ENCODE measurements around the gene ANKRD11. TPM values are rescaled to one million over a fixed set of nuclear protein-coding genes. Genes with fewer than 3 reads are reported as not detected.
A peak's percentile ranks its signal among the peaks of the same experiment; 100 is the strongest.
"Not testable (repeated sequence)": the region's sequence is repeated elsewhere in the genome, so short reads cannot be mapped to it uniquely, and the experiment has no call there.

Gene ANKRD11
- total and polyA plus RNA-seq, 8 donors: 90.7 to 123 (median 98.4) TPM

- no peaks in the 10 kb centered on the region for H3K36me3 ChIP-seq
- H3K27me3 ChIP-seq: no peaks in the 10 kb centered on the region
- no peaks in the 10 kb centered on the region for H3K9me3 ChIP-seq
- DNase-seq: no peak
- ATAC-seq: peak; percentile 4
- no peak overlapping the region for H3K4me3 ChIP-seq
- peaks cover 13 to 76% of the 10 kb centered on the region in 2 donors for H3K4me1 ChIP-seq
- TF ChIP-seq, protein P1, sequence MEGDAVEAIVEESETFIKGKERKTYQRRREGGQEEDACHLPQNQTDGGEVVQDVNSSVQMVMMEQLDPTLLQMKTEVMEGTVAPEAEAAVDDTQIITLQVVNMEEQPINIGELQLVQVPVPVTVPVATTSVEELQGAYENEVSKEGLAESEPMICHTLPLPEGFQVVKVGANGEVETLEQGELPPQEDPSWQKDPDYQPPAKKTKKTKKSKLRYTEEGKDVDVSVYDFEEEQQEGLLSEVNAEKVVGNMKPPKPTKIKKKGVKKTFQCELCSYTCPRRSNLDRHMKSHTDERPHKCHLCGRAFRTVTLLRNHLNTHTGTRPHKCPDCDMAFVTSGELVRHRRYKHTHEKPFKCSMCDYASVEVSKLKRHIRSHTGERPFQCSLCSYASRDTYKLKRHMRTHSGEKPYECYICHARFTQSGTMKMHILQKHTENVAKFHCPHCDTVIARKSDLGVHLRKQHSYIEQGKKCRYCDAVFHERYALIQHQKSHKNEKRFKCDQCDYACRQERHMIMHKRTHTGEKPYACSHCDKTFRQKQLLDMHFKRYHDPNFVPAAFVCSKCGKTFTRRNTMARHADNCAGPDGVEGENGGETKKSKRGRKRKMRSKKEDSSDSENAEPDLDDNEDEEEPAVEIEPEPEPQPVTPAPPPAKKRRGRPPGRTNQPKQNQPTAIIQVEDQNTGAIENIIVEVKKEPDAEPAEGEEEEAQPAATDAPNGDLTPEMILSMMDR (IDR thresholded peaks at IDR 0.05): no peak
- peak overlapping the region in 1 of 2 donors; percentile 71 for H3K27ac ChIP-seq
- intact Hi-C loops (cut with DNase I): loop anchor here in 1 of 2 donors (10.0 kb wide), 1 partner anchor 221 kb away; no protein-coding TSS in a partner anchor
These were observed 156.3 kb downstream of the ANKRD11 start for GRCh38 chr16:89334050-89334449.

GRCh38 chr16:89333401-89334001, 156.9 kb downstream of the ANKRD11 start:
- intact Hi-C loops (cut with DNase I): loop anchor here in 1 of 2 donors (10.0 kb wide), 1 partner anchor 221 kb away; no protein-coding TSS in a partner anchor
- peak; percentile 24 to 82 (median 50) for DNase-seq
- H3K36me3 ChIP-seq, H3K9me3 ChIP-seq, H3K27me3 ChIP-seq, H3K4me3 ChIP-seq: not testable (repeated sequence)
- H3K4me1 ChIP-seq: peaks cover 13 to 78% of the 10 kb centered on the region in 2 donors
- peak overlapping the region in 1 of 2 donors; percentile 71 for H3K27ac ChIP-seq
- TF ChIP-seq, protein P1 (IDR thresholded peaks at IDR 0.05): peak; percentile 33 to 49
- ATAC-seq: peak; percentile 93

DNA sequence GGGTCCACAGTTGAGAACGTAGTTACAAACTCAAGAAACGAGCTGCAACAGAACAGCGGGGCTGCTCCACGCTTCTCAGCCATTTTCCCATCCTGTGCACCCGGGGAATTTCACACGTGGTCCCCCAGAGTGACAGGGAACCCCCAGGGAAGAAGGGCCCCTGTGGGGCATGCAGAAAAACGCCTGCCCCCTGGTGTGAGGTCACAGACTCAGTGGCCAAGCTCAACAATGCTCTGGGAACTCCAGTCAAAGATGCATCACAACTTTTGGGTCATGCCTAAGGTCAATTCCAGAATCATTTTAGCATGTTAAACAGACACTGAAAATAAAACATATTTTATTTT, 157.5 kb downstream of the ANKRD11 start:
- ATAC-seq (no peak), DNase-seq (no peak)
- intact Hi-C loops (cut with DNase I): loop anchor here in 1 of 2 donors (10.0 kb wide), 1 partner anchor 222 kb away; no protein-coding TSS in a partner anchor
- Histone ChIP-seq H3K4me3 (no peak overlapping the region), H3K36me3 (no peaks in the 10 kb centered on the region), H3K27me3 (no peaks in the 10 kb centered on the region), H3K4me1 (peaks cover 13 to 78% of the 10 kb centered on the region in 2 donors), H3K9me3 (no peaks in the 10 kb centered on the region), H3K27ac (no peak overlapping the region)
- TF ChIP-seq, protein P1 (IDR thresholded peaks at IDR 0.05): no peak

DNA sequence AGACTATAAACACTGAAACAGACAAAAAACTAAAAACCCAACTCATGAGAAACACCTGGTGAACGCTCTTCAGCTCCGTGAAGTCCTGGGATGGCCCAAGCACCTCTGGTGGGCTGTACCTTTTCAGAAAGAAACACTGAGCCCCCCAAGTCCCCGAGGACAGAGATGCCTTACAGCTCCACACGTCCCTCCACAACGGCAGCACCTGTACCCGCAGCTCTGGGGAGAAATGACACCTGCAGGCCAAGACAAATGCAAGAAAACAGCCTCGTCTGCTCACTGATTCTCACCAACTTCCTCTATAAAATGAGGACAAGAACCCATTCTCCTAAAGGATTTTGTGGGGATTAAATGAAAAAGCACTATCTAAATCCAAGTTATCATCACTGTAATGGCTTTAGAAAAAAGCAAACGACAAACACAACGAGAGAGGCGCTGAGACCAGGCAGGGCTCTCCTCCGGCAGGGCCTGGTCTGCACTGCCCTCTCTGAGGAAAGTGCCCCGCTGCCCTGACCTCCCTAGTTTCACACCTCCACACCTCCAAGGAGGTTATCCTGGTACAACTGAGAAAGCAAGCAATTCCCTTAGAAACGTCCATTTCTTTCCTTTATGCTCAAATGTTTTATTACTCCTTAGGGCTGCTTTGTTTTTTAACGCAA, 158.0 kb downstream of the ANKRD11 start:
- no peaks in the 10 kb centered on the region for H3K27me3 ChIP-seq
- DNase-seq (peak in 1 of 4 donors; percentile 33), ATAC-seq (no peak)
- TF ChIP-seq, protein P1 (IDR thresholded peaks at IDR 0.05): no peak
- H3K36me3 ChIP-seq: no peaks in the 10 kb centered on the region
- peak overlapping the region in 1 of 2 donors; percentile 18 for H3K27ac ChIP-seq
- H3K9me3 ChIP-seq: no peaks in the 10 kb centered on the region
- no peak overlapping the region for H3K4me3 ChIP-seq
- peaks cover 13 to 81% of the 10 kb centered on the region in 2 donors for H3K4me1 ChIP-seq
- intact Hi-C loops (cut with DNase I): loop anchor here in 1 of 2 donors (10.0 kb wide), 1 partner anchor 222 kb away; no protein-coding TSS in a partner anchor

Data from left lung (tissue), 10 donors.